ENCODE data around the gene KATNB1.

KATNB1 gene

DNA sequence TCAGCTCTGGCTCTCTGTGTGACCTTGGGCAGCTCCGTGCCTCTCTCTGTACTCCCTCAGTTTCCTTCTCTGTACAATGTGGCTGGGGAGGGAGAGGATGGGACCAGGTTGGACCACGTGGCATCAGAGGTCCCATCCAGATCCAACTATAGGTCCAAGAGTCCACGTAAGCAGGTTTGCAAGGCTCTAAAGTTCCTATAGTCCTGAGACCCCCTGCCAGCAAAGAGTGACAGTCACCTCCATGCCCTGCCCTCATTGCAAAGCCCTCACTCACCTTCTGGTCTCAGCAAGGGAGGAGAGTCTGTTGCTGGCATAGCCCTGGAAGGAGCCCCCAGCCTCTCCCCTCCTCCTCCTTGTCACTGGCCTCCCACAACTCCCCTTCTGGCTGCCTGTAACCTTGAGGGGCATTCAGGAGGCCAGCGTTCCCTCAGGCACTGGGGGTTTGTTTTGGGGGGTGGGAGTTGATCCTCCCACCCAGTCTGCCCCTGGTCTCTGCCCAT, 47.0 kb upstream of the KATNB1 start:
- Histone ChIP-seq H3K9me2 (ENCODE audit: low read depth, low read length) (no peaks in the 10 kb centered on the region), H3K4me2 (ENCODE audit: low read length) (no peak overlapping the region), H3K27me3 (ENCODE audit: insufficient read depth, low read length) (peaks cover 5% of the 10 kb centered on the region; the same call in 1 of the 2 replicates), H3K27ac (ENCODE audit: low read depth, low read length, poor library complexity, severe bottlenecking) (no peak overlapping the region), H3K36me3 (ENCODE audit: insufficient read depth, low read length) (no peaks in the 10 kb centered on the region), H2AFZ (ENCODE audit: low read length) (no peak overlapping the region), H3K79me2 (ENCODE audit: insufficient read depth, low read length) (no peaks in the 10 kb centered on the region), H3K9ac (ENCODE audit: low read length) (no peak overlapping the region), H3K9me3 (ENCODE audit: low read length) (no peaks in the 10 kb centered on the region), H3K4me1 (ENCODE audit: insufficient read depth, low read length, severe bottlenecking) (no peaks in the 10 kb centered on the region), H4K20me1 (ENCODE audit: insufficient read depth, low read length) (no peaks in the 10 kb centered on the region), H3K4me3 (ENCODE audit: low read depth, low read length, poor library complexity, severe bottlenecking) (no peak overlapping the region), H3F3A (ENCODE audit: insufficient read depth, low read length) (no peaks in the 10 kb centered on the region)
- TF ChIP-seq, protein P1, sequence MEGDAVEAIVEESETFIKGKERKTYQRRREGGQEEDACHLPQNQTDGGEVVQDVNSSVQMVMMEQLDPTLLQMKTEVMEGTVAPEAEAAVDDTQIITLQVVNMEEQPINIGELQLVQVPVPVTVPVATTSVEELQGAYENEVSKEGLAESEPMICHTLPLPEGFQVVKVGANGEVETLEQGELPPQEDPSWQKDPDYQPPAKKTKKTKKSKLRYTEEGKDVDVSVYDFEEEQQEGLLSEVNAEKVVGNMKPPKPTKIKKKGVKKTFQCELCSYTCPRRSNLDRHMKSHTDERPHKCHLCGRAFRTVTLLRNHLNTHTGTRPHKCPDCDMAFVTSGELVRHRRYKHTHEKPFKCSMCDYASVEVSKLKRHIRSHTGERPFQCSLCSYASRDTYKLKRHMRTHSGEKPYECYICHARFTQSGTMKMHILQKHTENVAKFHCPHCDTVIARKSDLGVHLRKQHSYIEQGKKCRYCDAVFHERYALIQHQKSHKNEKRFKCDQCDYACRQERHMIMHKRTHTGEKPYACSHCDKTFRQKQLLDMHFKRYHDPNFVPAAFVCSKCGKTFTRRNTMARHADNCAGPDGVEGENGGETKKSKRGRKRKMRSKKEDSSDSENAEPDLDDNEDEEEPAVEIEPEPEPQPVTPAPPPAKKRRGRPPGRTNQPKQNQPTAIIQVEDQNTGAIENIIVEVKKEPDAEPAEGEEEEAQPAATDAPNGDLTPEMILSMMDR (IDR thresholded peaks at IDR 0.05; ENCODE audit: low read length), result no peak
- TF ChIP-seq EZH2 (IDR thresholded peaks at IDR 0.05; ENCODE audit: borderline replicate concordance, low read length), result no peak

DNA sequence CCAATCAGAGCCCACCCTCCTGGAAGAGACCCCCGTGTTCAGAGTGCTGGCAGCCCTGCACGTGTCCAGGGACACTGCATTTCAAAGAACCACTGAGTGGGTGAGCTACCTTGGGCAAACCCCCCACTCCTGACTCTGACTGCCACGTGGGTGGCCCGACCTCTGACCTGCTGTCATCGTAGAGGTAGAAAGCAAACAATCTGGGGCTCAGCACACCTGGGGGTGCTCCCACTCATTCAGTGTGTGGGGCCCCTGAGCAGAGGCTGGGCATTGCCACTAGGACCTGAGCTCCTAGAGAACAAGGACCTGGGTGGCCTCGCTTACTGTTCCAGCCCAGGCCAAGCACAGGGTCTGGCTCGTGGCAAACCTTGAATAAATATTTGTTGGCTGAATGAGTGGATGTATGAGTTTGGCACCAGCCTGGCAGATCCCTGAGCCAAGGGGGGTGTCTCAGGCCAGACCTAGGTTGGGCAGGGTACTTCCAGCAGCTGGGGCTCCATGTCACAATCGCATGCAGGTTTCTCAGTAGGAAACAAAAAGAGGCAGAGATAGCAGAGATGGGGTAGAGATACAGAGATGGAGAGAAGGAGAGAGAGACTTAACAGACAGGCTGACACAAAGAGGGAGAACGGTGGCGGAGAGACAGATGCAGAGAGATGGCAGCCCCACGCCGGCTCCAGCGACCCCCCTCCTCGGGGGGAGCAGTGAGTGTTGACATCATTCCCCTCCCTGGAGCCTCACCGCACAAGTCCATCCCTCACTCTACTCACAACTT, 46.4 kb upstream of the KATNB1 start:
- peaks cover 5% of the 10 kb centered on the region; the same call in 1 of the 2 replicates for H3K27me3 ChIP-seq (ENCODE audit: insufficient read depth, low read length)
- H2AFZ ChIP-seq (ENCODE audit: low read length), result no peak overlapping the region
- H3K4me1 ChIP-seq (ENCODE audit: insufficient read depth, low read length, severe bottlenecking), result no peaks in the 10 kb centered on the region
- H4K20me1 ChIP-seq (ENCODE audit: insufficient read depth, low read length), result no peaks in the 10 kb centered on the region
- H3F3A ChIP-seq (ENCODE audit: insufficient read depth, low read length), result no peaks in the 10 kb centered on the region
- H3K27ac ChIP-seq (ENCODE audit: low read depth, low read length, poor library complexity, severe bottlenecking), result no peak overlapping the region
- no peaks in the 10 kb centered on the region for H3K36me3 ChIP-seq (ENCODE audit: insufficient read depth, low read length)
- no peaks in the 10 kb centered on the region for H3K9me2 ChIP-seq (ENCODE audit: low read depth, low read length)
- no peak overlapping the region for H3K9ac ChIP-seq (ENCODE audit: low read length)
- H3K79me2 ChIP-seq (ENCODE audit: insufficient read depth, low read length), result no peaks in the 10 kb centered on the region
- no peak overlapping the region for H3K4me2 ChIP-seq (ENCODE audit: low read length)
- TF ChIP-seq EZH2 (IDR thresholded peaks at IDR 0.05; ENCODE audit: borderline replicate concordance, low read length), result no peak
- TF ChIP-seq, protein P1 (IDR thresholded peaks at IDR 0.05; ENCODE audit: low read length), result no peak
- no peaks in the 10 kb centered on the region for H3K9me3 ChIP-seq (ENCODE audit: low read length)
- no peak overlapping the region for H3K4me3 ChIP-seq (ENCODE audit: low read depth, low read length, poor library complexity, severe bottlenecking)

DNA sequence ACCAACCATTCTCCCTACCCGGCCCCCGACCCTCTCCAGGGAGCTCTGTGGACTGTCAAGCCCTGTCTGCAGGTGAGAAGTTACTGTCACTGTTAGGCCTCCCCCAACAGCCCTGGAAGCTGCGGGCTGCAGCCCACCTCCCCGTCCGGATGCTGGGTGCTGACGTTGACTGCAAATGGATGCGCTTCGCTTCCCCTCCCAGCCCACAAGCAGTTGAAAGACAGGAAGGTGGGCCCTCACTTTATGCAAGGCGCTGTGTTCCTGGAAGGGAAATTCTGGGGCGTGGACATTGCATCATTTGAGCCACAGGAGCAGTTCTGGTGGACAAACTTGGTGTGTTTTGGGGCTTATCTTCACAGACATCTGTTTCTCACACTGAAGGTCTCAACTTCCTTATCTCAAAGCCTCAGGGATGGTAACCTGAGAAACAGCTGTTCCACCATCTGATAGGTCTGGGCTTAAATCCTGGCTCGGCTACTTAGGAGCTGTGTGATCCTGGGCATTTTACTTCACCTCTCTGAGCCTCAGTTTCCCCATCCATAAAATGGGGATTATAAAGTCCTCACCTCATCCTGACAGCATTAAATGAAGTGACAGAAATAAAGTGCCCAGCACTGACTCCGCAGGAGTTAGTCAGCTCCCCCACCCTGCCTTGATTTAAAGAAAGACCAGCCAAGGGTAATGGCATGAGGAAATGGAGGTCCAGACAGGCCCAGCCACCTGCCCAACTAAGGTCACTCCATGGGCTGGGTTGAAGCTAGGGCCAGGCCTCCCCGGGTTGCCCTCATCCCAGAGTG, 45.6 kb upstream of the KATNB1 start:
- Histone ChIP-seq H2AFZ (ENCODE audit: low read length) (no peak overlapping the region), H3K4me2 (ENCODE audit: low read length) (no peak overlapping the region), H3K27me3 (ENCODE audit: insufficient read depth, low read length) (no peaks in the 10 kb centered on the region), H3K9ac (ENCODE audit: low read length) (no peak overlapping the region), H3K9me2 (ENCODE audit: low read depth, low read length) (no peaks in the 10 kb centered on the region), H3F3A (ENCODE audit: insufficient read depth, low read length) (no peaks in the 10 kb centered on the region), H3K36me3 (ENCODE audit: insufficient read depth, low read length) (no peaks in the 10 kb centered on the region), H3K27ac (ENCODE audit: low read depth, low read length, poor library complexity, severe bottlenecking) (no peak overlapping the region), H4K20me1 (ENCODE audit: insufficient read depth, low read length) (no peaks in the 10 kb centered on the region), H3K9me3 (ENCODE audit: low read length) (no peaks in the 10 kb centered on the region), H3K4me1 (ENCODE audit: insufficient read depth, low read length, severe bottlenecking) (no peaks in the 10 kb centered on the region), H3K4me3 (ENCODE audit: low read depth, low read length, poor library complexity, severe bottlenecking) (no peak overlapping the region), H3K79me2 (ENCODE audit: insufficient read depth, low read length) (no peaks in the 10 kb centered on the region)
- no peak for TF ChIP-seq EZH2 (IDR thresholded peaks at IDR 0.05; ENCODE audit: borderline replicate concordance, low read length)
- TF ChIP-seq, protein P1 (IDR thresholded peaks at IDR 0.05; ENCODE audit: low read length), result no peak
